ENCODE data around the gene PLVAP. TPM values are rescaled to one million over a fixed set of nuclear protein-coding genes. Genes with fewer than 3 reads are reported as not detected.

Gene PLVAP
- total RNA-seq, 1 experiment from 2014 or later, result not detected

DNA sequence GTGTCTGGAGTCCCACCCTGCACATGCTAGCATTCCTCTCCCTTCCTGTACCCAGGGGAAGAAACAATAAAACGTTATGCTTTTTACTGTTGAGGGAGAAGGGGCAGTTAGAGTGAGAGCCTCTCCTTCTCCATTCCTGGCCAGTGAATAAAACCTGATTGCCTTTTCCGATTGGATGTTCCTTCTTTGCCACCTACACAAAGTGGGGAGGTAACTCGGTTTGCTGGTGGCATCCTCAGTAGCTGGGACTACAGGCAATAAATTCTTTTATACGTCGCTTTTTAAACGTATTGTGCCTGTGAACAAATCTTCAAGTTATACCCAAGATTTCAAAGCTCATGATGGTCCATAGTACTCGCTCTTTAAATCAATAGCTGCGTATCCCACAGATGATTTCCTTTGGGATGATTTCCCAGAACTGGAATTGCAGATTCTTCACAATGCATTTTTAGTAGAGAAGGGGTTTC, 42.0 kb upstream of the PLVAP start:
- ATAC-seq, result no peak
- H3K9me3 Mint-ChIP-seq, result no peaks in the 10 kb centered on the region
- peaks cover 4% of the 10 kb centered on the region for H3K36me3 Mint-ChIP-seq
- peak overlapping the region; percentile 99 for H3K27ac Mint-ChIP-seq
- H3K4me3 Mint-ChIP-seq, result peak overlapping the region; percentile 83
- TF ChIP-seq, protein P1, sequence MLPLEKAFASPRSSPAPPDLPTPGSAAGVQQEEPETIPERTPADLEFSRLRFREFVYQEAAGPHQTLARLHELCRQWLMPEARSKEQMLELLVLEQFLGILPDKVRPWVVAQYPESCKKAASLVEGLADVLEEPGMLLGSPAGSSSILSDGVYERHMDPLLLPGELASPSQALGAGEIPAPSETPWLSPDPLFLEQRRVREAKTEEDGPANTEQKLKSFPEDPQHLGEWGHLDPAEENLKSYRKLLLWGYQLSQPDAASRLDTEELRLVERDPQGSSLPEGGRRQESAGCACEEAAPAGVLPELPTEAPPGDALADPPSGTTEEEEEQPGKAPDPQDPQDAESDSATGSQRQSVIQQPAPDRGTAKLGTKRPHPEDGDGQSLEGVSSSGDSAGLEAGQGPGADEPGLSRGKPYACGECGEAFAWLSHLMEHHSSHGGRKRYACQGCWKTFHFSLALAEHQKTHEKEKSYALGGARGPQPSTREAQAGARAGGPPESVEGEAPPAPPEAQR (CRISPR knock-in tag; IDR thresholded peaks at IDR 0.05), result no peak
- TF ChIP-seq GTF2I (CRISPR knock-in tag; conservative IDR thresholded peaks at IDR 0.05), result 0 out of 2 replicates have a peak, but pooled peaks have one; percentile 48
- TF ChIP-seq ELF4 (CRISPR knock-in tag; IDR thresholded peaks at IDR 0.05; ENCODE audit: low read depth), result no peak
- POLR2A ChIA-PET, result interaction anchor here (0.6 to 1.8 kb wide), 7 partner anchors 13 to 441 kb away, joined by 3 to 27 read pairs (median 3); partner anchors contain the start of genes BST2 and RPL18A
- CTCF ChIA-PET, result interaction anchor here (0.6 to 2.7 kb wide), 27 partner anchors 10 to 356 kb away, joined by 3 to 17 read pairs (median 4); partner anchors contain the start of genes BST2, CCDC194, DDA1 and SLC27A1
- DNase-seq (ENCODE audit: low spot score), result no peak
- peaks cover 41% of the 10 kb centered on the region for H3K4me1 Mint-ChIP-seq
- peaks cover 26% of the 10 kb centered on the region for H3K27me3 Mint-ChIP-seq (ENCODE audit: low read depth)

DNA sequence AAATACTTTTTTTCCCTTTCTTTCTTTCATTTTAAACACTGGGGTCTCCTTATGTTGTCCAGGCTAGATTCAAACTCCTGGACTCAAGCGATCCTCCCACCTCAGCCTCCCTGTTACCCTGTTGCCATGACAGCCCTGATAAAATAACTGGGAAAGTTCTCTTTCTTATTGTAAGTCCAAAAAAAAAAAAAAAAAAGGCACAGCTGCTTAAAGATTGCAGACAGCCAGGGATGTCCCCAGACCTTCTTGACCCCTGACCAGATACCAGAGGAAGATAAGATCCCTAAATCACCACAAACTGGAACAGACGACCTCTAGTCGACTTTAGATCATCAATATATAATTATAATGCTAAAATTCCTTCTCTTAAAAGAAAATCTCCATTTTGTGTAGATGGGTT, 41.6 kb upstream of the PLVAP start:
- Mint-ChIP-seq H3K27ac (peak overlapping the region; percentile 99), H3K36me3 (peaks cover 4% of the 10 kb centered on the region), H3K27me3 (ENCODE audit: low read depth) (peaks cover 31% of the 10 kb centered on the region), H3K4me1 (peaks cover 40% of the 10 kb centered on the region), H3K9me3 (no peaks in the 10 kb centered on the region), H3K4me3 (peak overlapping the region; percentile 83)
- DNase-seq (ENCODE audit: low spot score) (no peak), ATAC-seq (no peak)
- ChIA-PET POLR2A (interaction anchor here (1.0 to 1.8 kb wide), 2 partner anchors 13 to 152 kb away, joined by 3 to 11 read pairs; partner anchors contain the start of gene BST2), CTCF (interaction anchor here (0.6 to 2.7 kb wide), 9 partner anchors 10 to 118 kb away, joined by 3 to 17 read pairs (median 8); partner anchors contain the start of genes BST2, DDA1 and TMEM221)
- TF ChIP-seq, protein P2, sequence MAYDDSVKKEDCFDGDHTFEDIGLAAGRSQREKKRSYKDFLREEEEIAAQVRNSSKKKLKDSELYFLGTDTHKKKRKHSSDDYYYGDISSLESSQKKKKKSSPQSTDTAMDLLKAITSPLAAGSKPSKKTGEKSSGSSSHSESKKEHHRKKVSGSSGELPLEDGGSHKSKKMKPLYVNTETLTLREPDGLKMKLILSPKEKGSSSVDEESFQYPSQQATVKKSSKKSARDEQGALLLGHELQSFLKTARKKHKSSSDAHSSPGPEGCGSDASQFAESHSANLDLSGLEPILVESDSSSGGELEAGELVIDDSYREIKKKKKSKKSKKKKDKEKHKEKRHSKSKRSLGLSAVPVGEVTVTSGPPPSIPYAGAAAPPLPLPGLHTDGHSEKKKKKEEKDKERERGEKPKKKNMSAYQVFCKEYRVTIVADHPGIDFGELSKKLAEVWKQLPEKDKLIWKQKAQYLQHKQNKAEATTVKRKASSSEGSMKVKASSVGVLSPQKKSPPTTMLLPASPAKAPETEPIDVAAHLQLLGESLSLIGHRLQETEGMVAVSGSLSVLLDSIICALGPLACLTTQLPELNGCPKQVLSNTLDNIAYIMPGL (CRISPR knock-in tag; IDR thresholded peaks at IDR 0.05), result no peak
- TF ChIP-seq RELA (CRISPR knock-in tag; IDR thresholded peaks at IDR 0.05; ENCODE audit: borderline replicate concordance) (no peak), ZNF396 (CRISPR knock-in tag; IDR thresholded peaks at IDR 0.05; ENCODE audit: borderline replicate concordance) (no peak), TEAD4 (CRISPR knock-in tag; IDR thresholded peaks at IDR 0.05) (no peak), NFE2L1 (CRISPR knock-in tag; IDR thresholded peaks at IDR 0.05) (no peak), ZNF138 (CRISPR knock-in tag; conservative IDR thresholded peaks at IDR 0.05) (no peak), NR1H2 (CRISPR knock-in tag; IDR thresholded peaks at IDR 0.05) (no peak)
- TF ChIP-seq, protein P3, sequence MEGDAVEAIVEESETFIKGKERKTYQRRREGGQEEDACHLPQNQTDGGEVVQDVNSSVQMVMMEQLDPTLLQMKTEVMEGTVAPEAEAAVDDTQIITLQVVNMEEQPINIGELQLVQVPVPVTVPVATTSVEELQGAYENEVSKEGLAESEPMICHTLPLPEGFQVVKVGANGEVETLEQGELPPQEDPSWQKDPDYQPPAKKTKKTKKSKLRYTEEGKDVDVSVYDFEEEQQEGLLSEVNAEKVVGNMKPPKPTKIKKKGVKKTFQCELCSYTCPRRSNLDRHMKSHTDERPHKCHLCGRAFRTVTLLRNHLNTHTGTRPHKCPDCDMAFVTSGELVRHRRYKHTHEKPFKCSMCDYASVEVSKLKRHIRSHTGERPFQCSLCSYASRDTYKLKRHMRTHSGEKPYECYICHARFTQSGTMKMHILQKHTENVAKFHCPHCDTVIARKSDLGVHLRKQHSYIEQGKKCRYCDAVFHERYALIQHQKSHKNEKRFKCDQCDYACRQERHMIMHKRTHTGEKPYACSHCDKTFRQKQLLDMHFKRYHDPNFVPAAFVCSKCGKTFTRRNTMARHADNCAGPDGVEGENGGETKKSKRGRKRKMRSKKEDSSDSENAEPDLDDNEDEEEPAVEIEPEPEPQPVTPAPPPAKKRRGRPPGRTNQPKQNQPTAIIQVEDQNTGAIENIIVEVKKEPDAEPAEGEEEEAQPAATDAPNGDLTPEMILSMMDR (IDR thresholded peaks at IDR 0.05), result no peak
- TF ChIP-seq, protein P4, sequence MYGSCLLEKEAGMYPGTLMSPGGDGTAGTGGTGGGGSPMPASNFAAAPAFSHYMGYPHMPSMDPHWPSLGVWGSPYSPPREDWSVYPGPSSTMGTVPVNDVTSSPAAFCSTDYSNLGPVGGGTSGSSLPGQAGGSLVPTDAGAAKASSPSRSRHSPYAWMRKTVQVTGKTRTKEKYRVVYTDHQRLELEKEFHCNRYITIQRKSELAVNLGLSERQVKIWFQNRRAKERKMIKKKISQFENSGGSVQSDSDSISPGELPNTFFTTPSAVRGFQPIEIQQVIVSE (CRISPR knock-in tag; IDR thresholded peaks at IDR 0.05; ENCODE audit: borderline replicate concordance), result no peak
- TF ChIP-seq, protein P5, sequence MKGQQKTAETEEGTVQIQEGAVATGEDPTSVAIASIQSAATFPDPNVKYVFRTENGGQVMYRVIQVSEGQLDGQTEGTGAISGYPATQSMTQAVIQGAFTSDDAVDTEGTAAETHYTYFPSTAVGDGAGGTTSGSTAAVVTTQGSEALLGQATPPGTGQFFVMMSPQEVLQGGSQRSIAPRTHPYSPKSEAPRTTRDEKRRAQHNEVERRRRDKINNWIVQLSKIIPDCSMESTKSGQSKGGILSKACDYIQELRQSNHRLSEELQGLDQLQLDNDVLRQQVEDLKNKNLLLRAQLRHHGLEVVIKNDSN (CRISPR knock-in tag; IDR thresholded peaks at IDR 0.05), result no peak
- TF ChIP-seq, protein P6, sequence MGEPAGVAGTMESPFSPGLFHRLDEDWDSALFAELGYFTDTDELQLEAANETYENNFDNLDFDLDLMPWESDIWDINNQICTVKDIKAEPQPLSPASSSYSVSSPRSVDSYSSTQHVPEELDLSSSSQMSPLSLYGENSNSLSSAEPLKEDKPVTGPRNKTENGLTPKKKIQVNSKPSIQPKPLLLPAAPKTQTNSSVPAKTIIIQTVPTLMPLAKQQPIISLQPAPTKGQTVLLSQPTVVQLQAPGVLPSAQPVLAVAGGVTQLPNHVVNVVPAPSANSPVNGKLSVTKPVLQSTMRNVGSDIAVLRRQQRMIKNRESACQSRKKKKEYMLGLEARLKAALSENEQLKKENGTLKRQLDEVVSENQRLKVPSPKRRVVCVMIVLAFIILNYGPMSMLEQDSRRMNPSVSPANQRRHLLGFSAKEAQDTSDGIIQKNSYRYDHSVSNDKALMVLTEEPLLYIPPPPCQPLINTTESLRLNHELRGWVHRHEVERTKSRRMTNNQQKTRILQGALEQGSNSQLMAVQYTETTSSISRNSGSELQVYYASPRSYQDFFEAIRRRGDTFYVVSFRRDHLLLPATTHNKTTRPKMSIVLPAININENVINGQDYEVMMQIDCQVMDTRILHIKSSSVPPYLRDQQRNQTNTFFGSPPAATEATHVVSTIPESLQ (CRISPR knock-in tag; IDR thresholded peaks at IDR 0.05), result no peak
